ENCODE measurements around the gene ICAM1. TPM values are rescaled to one million over a fixed set of nuclear protein-coding genes. Genes with fewer than 3 reads are reported as not detected.

ICAM1 gene
- total RNA-seq, 2 experiments from 2014 or later = 45.2 to 46.4 TPM

DNA sequence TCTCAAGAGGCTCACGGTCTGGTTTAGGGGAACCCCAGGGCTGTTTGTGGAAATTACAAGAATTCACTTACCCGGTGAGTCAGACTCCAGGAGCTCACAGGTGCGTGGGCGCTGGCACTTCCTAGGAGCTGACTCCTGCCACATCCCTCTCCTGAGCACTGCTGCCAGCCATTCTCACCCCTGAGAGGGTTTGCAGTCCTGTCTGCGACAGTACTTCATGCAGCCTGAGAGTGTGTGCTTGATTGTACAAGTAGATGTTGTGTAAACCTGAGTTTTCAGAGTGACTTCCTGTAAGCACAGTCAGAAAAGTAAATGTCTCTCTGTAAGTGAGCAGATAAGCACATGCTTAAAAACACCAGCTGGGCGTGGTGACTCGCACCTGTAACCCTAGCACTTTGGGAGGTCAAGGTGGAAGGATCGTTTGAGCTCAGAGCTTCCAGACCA lies 10.8 kb upstream of the ICAM1 start:
- no peaks in the 10 kb centered on the region for H3K27me3 Mint-ChIP-seq
- peaks cover 26% of the 10 kb centered on the region for H3K4me1 Mint-ChIP-seq (ENCODE audit: low read depth)
- peak; percentile 89 for DNase-seq
- H3K4me3 Mint-ChIP-seq = peak overlapping the region; percentile 48
- POLR2A ChIA-PET = interaction anchor here (0.6 to 5.3 kb wide), 10 partner anchors 10 to 168 kb away, joined by 3 to 69 read pairs (median 3); partner anchors contain the start of genes ICAM1 and TYK2
- H3K27ac Mint-ChIP-seq = peak overlapping the region; percentile 93
- H3K9me3 Mint-ChIP-seq = no peaks in the 10 kb centered on the region
- CTCF ChIA-PET = interaction anchor here (0.5 to 9.4 kb wide), 21 partner anchors 10 to 439 kb away, joined by 3 to 189 read pairs (median 8); partner anchors contain the start of genes CDC37, ICAM1, ICAM4 and ICAM5
- intact Hi-C loops (cut with micrococcal nuclease) = loop anchor here (1.0 kb wide), 2 partner anchors 9 to 11 kb away; partner anchors contain the start of gene ICAM1
- peaks cover 25% of the 10 kb centered on the region for H3K36me3 Mint-ChIP-seq

DNA sequence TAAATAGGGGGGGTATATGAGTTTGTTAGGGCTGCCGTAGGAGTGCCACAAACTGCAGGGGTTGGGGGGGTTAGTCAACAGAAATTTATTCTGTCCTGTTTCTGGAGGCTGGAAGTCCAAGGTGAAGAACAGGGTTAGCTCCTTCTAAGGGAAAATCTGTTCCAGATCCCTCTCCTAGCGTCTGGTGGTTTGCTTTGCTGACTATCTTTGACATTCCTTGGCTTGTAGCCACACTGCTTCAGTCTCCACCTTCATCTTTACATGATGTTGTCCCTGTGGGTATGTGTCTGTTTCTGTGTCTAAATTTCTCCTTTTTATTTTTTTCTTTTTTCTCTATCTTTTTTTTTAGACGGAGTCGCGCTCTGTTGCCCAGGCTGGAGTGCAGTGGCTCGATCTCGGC lies 8.1 kb upstream of the ICAM1 start:
- CTCF ChIA-PET = interaction anchor here (0.7 to 9.4 kb wide), 4 partner anchors 12 to 130 kb away, joined by 3 to 189 read pairs (median 53); no protein-coding TSS in a partner anchor
- Mint-ChIP-seq H3K4me3 (no peak overlapping the region), H3K9me3 (no peaks in the 10 kb centered on the region), H3K4me1 (ENCODE audit: low read depth) (peaks cover 26% of the 10 kb centered on the region), H3K27ac (no peak overlapping the region), H3K27me3 (no peaks in the 10 kb centered on the region), H3K36me3 (peaks cover 6% of the 10 kb centered on the region)
- no peak for DNase-seq
- POLR2A ChIA-PET = interaction anchor here (5.3 kb wide), 1 partner anchor 8 kb away, joined by 69 read pairs; the partner anchor contains the start of gene ICAM1
- intact Hi-C loops (cut with micrococcal nuclease) = no loop called here

DNA sequence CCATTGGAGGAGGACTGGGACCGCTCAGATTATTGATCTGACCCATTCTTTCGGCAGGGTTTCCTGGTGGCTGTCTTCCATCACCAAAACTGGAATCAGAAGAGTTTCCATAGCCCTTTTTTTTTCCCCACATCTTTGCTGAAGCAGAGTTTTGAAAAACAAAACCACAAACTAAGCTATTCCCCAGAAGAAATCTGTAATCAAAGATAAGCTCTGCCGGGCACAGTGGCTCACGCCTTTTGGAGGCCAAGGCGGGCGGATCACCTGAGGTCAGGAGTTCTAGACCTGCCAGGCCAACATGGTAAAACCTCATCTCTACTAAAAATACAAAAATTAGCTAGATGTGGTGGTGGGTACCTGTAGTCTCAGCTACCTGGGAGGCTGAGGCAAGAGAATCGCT lies 4.2 kb upstream of the ICAM1 start:
- peaks cover 15% of the 10 kb centered on the region for H3K4me1 Mint-ChIP-seq (ENCODE audit: low read depth)
- POLR2A ChIA-PET = interaction anchor here (1.5 kb wide), 1 partner anchor 114 kb away, joined by 3 read pairs; the partner anchor contains the start of gene TYK2
- no peak overlapping the region for H3K27ac Mint-ChIP-seq
- no peak for DNase-seq
- no peak overlapping the region for H3K4me3 Mint-ChIP-seq
- no peaks in the 10 kb centered on the region for H3K27me3 Mint-ChIP-seq
- H3K36me3 Mint-ChIP-seq = peaks cover 4% of the 10 kb centered on the region
- CTCF ChIA-PET = interaction anchor here (0.6 to 6.5 kb wide), 2 partner anchors 102 to 121 kb away, joined by 4 to 212 read pairs; no protein-coding TSS in a partner anchor
- no peaks in the 10 kb centered on the region for H3K9me3 Mint-ChIP-seq
- intact Hi-C loops (cut with micrococcal nuclease) = no loop called here

DNA sequence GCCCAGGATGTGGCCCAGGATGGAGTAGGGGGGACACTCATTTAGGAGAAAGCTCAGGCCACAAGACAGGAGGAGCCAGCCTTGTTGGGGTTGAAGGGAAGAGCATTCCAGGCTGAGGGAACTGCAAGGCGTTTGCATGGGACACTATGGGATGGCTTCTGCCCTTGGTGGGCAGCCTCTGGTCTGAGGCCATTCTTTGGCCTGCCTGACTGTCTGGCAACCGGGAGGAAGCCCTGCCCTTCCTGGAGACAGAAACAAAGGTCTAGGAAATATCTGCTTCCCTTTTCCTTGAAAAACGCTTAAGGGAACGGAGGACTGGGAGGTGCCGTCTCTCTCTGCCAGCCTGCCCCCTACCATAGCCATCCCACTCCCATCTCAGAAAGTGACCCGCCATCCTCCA lies 2.8 kb upstream of the ICAM1 start:
- DNase-seq = no peak
- H3K27me3 Mint-ChIP-seq = no peaks in the 10 kb centered on the region

DNA sequence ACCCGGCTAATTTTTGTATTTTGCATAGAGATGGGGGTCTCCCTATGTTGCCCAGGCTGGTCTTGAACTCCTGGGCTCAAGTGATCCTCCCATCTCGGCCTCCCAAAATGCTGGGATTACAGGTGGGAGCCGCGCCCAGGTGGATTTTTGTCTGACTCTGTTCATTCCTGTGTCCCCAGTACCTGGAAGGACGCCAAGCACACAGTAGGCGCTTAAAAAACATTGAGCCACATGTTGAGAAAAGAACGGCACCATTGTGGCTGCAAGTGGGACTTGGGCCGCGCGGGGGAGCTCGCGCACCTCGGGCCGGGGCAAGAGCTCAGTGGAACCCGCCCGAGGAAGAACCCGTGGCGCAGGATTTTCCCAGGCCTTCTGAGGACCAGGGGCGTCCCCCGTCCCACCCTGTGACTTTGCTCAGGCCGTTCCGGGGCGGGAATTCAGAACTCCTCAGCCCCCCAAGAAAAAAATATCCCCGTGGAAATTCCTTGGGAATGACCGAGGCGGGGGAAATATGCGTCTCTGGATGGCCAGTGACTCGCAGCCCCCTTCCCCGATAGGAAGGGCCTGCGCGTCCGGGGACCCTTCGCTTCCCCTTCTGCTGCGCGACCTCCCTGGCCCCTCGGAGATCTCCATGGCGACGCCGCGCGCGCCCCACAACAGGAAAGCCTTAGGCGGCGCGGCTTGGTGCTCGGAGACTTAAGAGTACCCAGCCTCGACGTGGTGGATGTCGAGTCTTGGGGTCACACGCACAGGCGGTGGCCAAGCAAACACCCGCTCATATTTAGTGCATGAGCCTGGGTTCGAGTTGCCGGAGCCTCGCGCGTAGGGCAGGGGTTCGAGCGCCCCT lies 1.4 kb upstream of the ICAM1 start:
- Mint-ChIP-seq H3K4me1 (ENCODE audit: low read depth) (peaks cover 30% of the 10 kb centered on the region), H3K27me3 (no peaks in the 10 kb centered on the region), H3K36me3 (peaks cover 15% of the 10 kb centered on the region), H3K4me3 (peak overlapping the region; percentile 85), H3K9me3 (no peaks in the 10 kb centered on the region), H3K27ac (peak overlapping the region; percentile 89)
- DNase-seq = peak; percentile 93
- ChIA-PET POLR2A (interaction anchor here (0.5 to 4.7 kb wide), 9 partner anchors 9 to 123 kb away, joined by 3 to 69 read pairs (median 10); partner anchors contain the start of genes ICAM4, ICAM5 and RAVER1), CTCF (interaction anchor here (0.6 to 6.5 kb wide), 28 partner anchors 9 to 863 kb away, joined by 3 to 212 read pairs (median 6); partner anchors contain the start of genes CDC37, FDX2, ICAM4 and ICAM5)
- intact Hi-C loops (cut with micrococcal nuclease) = loop anchor here (1.0 to 2.0 kb wide), 4 partner anchors 17 to 120 kb away; partner anchors contain the start of genes ICAM4, ICAM5 and TYK2

More for the DNA sequence above, 2.8 kb upstream of the ICAM1 start:
- Mint-ChIP-seq H3K9me3 (no peaks in the 10 kb centered on the region), H3K36me3 (peaks cover 10% of the 10 kb centered on the region), H3K4me1 (ENCODE audit: low read depth) (peaks cover 23% of the 10 kb centered on the region), H3K27ac (peak overlapping the region; percentile 1), H3K4me3 (no peak overlapping the region)
- intact Hi-C loops (cut with micrococcal nuclease) = no loop called here
- CTCF ChIA-PET = interaction anchor here (0.7 to 6.5 kb wide), 4 partner anchors 9 to 136 kb away, joined by 3 to 212 read pairs (median 62); partner anchors contain the start of gene CDC37
- POLR2A ChIA-PET = interaction anchor here (0.8 to 4.7 kb wide), 2 partner anchors 8 to 66 kb away, joined by 3 to 69 read pairs; no protein-coding TSS in a partner anchor

DNA sequence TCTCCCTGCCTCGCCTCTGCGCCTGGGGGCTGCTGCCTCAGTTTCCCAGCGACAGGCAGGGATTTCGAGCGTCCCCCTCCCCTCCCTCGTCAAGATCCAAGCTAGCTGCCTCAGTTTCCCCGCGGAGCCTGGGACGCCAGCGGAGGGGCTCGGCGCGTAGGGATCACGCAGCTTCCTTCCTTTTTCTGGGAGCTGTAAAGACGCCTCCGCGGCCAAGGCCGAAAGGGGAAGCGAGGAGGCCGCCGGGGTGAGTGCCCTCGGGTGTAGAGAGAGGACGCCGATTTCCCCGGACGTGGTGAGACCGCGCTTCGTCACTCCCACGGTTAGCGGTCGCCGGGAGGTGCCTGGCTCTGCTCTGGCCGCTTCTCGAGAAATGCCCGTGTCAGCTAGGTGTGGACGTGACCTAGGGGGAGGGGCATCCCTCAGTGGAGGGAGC lies 722 bp upstream of the ICAM1 start:
- intact Hi-C loops (cut with micrococcal nuclease) = loop anchor here (1.0 to 2.0 kb wide), 2 partner anchors 16 to 111 kb away; partner anchors contain the start of genes ICAM4 and TYK2
- H3K4me3 Mint-ChIP-seq = peak overlapping the region; percentile 85
- CTCF ChIA-PET = interaction anchor here (0.8 to 6.5 kb wide), 26 partner anchors 10 to 213 kb away, joined by 3 to 212 read pairs (median 6); partner anchors contain the start of genes CDC37, ICAM4, ICAM5 and RAVER1
- peak; percentile 91 for DNase-seq
- no peaks in the 10 kb centered on the region for H3K9me3 Mint-ChIP-seq
- POLR2A ChIA-PET = interaction anchor here (0.5 to 4.7 kb wide), 17 partner anchors 10 to 158 kb away, joined by 3 to 69 read pairs (median 6); partner anchors contain the start of genes ICAM4, ICAM5, MRPL4 and RAVER1
- H3K4me1 Mint-ChIP-seq (ENCODE audit: low read depth) = peaks cover 35% of the 10 kb centered on the region
- peaks cover 19% of the 10 kb centered on the region for H3K36me3 Mint-ChIP-seq
- peak overlapping the region; percentile 89 for H3K27ac Mint-ChIP-seq
- H3K27me3 Mint-ChIP-seq = no peaks in the 10 kb centered on the region

DNA sequence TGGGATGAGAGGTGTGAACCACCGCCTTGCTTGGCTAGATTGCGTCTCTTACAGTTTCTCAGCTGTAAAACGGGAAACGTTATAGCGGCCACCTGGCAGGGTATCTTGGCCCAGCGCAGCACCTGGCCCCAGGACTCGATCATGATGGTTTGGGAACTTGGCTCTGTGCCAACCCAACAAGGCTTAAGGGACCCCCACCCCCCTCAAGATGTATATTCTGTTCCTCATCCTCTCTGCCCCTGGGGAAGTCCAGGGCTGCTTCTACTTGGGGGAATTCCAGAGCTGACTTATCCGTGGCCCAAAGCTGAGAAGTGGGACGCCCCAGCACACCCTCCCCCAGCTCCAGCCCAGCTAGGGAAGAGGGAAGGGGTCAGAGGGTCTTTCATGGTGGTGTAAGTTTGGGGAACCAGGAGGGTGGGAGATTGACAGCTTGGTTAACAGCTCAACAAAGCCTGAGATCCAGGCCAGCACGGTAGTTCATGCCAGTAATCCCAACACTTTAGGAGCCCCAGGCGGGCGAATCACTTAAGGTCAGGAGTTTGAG lies 695 bp downstream of the ICAM1 start:
- ChIA-PET POLR2A (interaction anchor here (0.6 to 4.7 kb wide), 20 partner anchors 9 to 396 kb away, joined by 3 to 69 read pairs (median 5); partner anchors contain the start of genes CDC37, DNMT1, ICAM4 and ICAM5), CTCF (interaction anchor here (0.8 to 6.5 kb wide), 19 partner anchors 12 to 212 kb away, joined by 3 to 212 read pairs (median 6); partner anchors contain the start of genes CDC37, ICAM4, ICAM5 and TYK2)
- Mint-ChIP-seq H3K27ac (peak overlapping the region; percentile 89), H3K4me1 (ENCODE audit: low read depth) (peaks cover 35% of the 10 kb centered on the region), H3K27me3 (no peaks in the 10 kb centered on the region), H3K4me3 (peak overlapping the region; percentile 85), H3K36me3 (peaks cover 19% of the 10 kb centered on the region), H3K9me3 (no peaks in the 10 kb centered on the region)
- intact Hi-C loops (cut with micrococcal nuclease) = loop anchor here (1.0 to 2.0 kb wide), 3 partner anchors 11 to 109 kb away; partner anchors contain the start of genes RAVER1 and TYK2
- DNase-seq = peak; percentile 66

DNA sequence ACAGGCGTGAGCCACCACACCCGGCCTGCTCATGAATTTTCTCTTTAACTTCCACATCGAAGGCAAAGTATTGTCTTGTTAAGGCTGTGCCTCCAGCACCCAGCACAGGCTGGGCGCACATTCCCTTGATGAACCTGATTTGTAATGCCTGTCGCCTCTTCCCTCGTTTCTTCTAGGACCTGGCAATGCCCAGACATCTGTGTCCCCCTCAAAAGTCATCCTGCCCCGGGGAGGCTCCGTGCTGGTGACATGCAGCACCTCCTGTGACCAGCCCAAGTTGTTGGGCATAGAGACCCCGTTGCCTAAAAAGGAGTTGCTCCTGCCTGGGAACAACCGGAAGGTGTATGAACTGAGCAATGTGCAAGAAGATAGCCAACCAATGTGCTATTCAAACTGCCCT lies 3.7 kb downstream of the ICAM1 start:
- DNase-seq = no peak
- H3K27ac Mint-ChIP-seq = peak overlapping the region; percentile 35
- no peaks in the 10 kb centered on the region for H3K27me3 Mint-ChIP-seq
- CTCF ChIA-PET = interaction anchor here (1.0 to 1.5 kb wide), 3 partner anchors 15 to 114 kb away, joined by 3 to 6 read pairs (median 3); no protein-coding TSS in a partner anchor
- peaks cover 33% of the 10 kb centered on the region for H3K36me3 Mint-ChIP-seq
- no peaks in the 10 kb centered on the region for H3K9me3 Mint-ChIP-seq
- POLR2A ChIA-PET = no interaction called here
- no peak overlapping the region for H3K4me3 Mint-ChIP-seq
- intact Hi-C loops (cut with micrococcal nuclease) = no loop called here
- peaks cover 41% of the 10 kb centered on the region for H3K4me1 Mint-ChIP-seq (ENCODE audit: low read depth)

DNA sequence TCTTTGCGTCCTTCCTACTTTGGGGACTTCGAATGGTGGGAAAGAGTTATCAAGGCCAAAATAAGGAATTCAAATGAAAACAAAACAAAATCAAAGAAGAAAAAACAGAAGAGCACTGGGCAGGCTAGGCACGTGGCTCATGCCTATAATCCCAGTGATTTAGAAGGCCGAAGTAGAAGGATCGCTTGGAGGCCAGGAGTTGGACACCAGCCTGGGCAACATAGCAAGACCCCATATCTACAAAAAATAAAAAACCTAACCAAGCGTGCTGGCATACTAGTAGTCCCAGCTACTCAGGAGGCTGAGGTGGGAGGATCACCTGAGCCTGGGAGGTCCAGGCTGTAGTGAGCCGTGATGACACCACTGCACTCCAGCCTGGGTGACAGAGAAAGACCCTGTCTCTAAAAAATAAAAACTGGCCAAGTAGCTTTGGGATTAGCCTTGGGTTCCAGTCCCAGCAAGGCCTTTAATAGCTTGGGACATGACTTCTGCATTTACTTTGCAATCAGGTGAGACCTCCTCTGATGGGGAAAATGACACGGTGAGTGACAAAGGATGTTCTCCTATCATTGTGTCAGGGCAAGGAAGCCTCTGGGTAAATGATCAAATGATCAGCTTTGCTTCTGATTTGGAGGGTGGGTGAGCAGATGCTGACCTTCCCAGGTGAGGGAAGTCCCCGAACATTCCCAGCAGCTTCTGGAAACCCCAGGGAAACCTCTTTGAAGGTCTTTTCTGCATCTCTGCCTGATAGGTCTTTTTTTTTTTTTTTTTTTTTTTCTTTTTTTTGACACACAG lies 7.1 kb downstream of the ICAM1 start:
- ChIA-PET POLR2A (interaction anchor here (0.5 to 1.3 kb wide), 4 partner anchors 9 to 129 kb away, joined by 3 to 4 read pairs (median 4); partner anchors contain the start of gene ICAM4), CTCF (interaction anchor here (0.6 to 1.1 kb wide), 3 partner anchors 8 to 113 kb away, joined by 3 to 4 read pairs (median 3); no protein-coding TSS in a partner anchor)
- Mint-ChIP-seq H3K36me3 (peaks cover 38% of the 10 kb centered on the region), H3K27me3 (no peaks in the 10 kb centered on the region), H3K4me3 (no peak overlapping the region), H3K4me1 (ENCODE audit: low read depth) (peaks cover 25% of the 10 kb centered on the region), H3K9me3 (no peaks in the 10 kb centered on the region), H3K27ac (no peak overlapping the region)
- DNase-seq = no peak
- intact Hi-C loops (cut with micrococcal nuclease) = no loop called here

DNA sequence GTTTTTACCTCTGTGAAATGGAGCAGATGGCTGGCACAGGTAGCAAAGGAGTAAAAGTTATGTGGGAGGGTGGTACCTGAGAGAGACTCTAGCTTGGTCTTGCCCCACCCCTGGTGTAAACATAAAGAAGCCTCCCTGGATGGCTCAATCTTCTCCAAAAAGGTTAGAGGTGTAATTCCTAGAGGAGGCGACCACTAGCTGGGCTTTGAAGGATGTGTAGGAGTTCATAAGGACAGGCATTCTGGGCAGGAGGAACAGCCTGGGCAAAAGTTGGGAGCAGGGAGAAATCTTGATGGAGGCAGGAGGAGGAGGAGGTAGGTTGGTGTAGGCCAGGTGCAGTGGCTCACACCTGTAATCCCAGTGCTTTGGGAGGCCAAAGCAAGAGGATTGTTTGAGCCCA lies 8.0 kb downstream of the ICAM1 start:
- H3K4me1 Mint-ChIP-seq (ENCODE audit: low read depth) = peaks cover 21% of the 10 kb centered on the region
- CTCF ChIA-PET = interaction anchor here (0.6 to 0.9 kb wide), 2 partner anchors 110 to 125 kb away, joined by 3 read pairs; no protein-coding TSS in a partner anchor
- intact Hi-C loops (cut with micrococcal nuclease) = no loop called here
- H3K27ac Mint-ChIP-seq = no peak overlapping the region
- POLR2A ChIA-PET = interaction anchor here (2.4 kb wide), 1 partner anchor 8 kb away, joined by 15 read pairs; the partner anchor contains the start of gene ICAM1
- no peaks in the 10 kb centered on the region for H3K9me3 Mint-ChIP-seq
- no peak overlapping the region for H3K4me3 Mint-ChIP-seq
- no peak for DNase-seq
- no peaks in the 10 kb centered on the region for H3K27me3 Mint-ChIP-seq
- peaks cover 44% of the 10 kb centered on the region for H3K36me3 Mint-ChIP-seq

All from activated CD4-positive, alpha-beta memory T cell treated with anti-CD3 and anti-CD28 coated beads for 36 hours (primary cell).